Ramos (cell line): ENCODE results near the gene UFC1.

ENCODE experiments used
- in situ Hi-C: fragments of 300-500 bp; cut with MboI; formaldehyde crosslinking; loops from one replicate; pipeline ENCODE4 v1.14.3; 2022; ENCODE audit warnings: low sequenced_read_pairs; ENCODE audit not compliant: unreplicated experiment

Gene UFC1

DNA sequence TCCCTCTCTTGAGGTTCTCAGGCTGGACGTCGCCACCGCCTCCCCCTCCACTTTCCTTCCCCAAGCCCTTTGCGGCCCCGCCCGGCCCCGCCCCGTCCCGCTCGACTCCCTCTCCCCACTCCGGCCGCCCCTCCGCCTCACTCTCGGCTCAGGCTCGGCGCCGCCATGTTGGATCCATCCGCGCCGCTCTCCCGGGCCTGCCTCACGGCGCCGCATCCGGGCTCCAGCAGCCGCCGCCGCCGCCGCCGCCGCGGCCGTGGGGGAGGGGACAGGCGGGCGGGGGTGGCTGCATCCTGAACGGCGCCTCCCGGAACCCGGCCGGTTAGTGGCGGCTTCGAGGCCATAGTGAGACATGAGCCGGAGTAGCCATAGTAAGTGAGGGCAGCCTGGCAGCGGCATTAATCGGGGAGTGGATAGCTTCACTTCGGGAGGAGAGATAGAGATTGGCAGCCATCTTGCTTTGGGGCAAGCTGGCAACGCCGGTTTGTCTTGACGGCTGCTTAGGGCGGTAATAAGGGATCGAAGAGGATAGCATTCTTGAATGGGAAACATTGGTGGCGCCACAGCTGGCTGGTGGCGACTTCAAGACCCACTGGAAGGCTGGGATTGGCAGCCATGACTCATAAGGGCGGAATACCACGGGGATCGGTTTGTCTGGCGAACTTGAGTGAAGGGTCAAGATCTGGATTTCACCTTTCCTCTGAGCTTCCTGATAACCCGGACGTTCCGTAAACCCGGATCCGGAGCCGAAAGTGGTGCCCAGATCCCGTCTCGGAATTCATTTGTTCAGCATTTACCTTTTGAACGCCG, 21.2 kb upstream of the UFC1 start, which contains the start of gene DEDD:
Gene DEDD (minus strand): TSS at position 258 of the 810 bp plus-strand sequence. CDS start 8,205 bp downstream, outside the sequence.
- in situ Hi-C loops = no loop called here

DNA sequence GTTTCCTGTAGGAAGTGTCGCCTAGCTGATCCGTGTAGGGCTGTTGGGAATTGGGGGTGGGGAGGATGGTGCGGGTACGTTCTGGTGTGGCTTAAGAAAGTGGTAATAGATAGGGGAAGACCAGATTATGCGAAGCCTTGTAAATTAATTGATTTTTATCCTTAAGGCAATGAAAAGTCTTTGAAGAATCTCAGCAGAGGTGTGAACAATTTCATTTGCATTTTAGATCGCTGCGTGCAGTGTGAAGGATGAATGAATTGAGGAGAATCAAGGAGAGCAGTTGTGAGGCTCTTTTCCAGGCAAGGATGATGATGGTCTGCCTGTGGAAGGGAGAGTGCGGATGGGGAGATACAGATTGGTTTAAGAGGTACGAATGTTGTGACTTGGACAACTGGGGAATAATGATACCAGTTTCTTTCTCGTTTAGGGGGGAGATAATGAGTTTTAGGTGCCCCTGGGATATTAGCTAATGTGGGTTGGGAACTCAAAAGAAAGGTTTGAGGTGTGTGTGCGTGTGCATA, 20.5 kb upstream of the UFC1 start:
- in situ Hi-C loops = no loop called here

DNA sequence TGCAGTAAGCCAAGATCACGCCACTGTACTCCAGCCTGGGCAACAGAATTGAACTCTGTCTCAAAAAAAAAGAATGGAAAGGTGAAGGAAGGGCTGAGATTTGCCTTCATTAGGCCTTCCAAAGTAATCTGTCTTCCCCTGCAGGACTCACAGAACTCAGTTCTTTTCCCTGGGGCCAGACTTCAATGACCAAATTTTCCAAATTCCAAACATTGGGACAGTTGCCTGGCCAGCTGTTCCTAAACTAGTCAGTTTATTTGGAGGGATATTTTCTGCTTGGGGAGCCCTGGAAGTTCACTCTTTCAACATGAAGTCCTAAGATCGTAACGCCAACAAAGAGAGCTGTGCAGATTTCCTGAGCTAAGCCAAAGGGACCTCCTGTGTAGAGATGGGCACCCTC, 15.9 kb upstream of the UFC1 start:
- in situ Hi-C loops = no loop called here

DNA sequence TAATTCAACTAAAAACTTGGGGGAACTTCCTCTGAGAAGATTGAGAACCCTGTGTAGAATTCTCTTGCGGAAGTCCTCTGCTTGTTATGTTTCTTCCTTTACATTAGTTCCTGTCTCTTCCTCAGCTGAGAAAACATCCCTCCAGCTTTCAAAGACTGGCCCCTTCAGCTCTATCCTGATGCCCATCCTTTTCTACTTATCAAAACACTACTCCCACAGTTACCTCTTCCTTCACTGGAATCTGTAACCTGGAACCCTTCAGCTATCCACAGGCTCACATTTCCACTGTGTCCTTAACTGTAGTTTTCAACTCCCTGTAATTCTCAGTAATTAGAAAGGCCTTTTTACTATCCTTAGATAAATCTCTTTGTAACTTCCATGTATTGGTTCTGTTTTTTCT, 15.3 kb upstream of the UFC1 start:
- in situ Hi-C loops = no loop called here

DNA sequence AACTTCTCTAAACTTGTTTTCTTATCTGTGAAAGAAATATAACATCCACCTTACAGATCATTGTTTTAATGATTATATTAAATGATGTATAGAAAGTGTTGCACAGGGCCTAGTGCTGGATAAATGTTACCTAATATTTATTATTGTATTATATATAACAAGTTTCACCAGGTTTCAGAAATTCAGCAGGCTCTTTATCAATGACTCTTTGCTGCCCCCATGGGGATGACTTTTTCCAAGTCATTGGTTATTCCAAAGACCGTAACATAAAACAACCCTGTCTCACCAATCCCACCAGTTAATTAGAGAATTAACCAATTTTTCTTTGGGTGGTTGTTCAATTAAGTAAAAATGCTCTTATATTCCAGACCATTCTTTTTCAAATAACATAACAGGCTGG, 14.0 kb upstream of the UFC1 start:
- in situ Hi-C loops = no loop called here

DNA sequence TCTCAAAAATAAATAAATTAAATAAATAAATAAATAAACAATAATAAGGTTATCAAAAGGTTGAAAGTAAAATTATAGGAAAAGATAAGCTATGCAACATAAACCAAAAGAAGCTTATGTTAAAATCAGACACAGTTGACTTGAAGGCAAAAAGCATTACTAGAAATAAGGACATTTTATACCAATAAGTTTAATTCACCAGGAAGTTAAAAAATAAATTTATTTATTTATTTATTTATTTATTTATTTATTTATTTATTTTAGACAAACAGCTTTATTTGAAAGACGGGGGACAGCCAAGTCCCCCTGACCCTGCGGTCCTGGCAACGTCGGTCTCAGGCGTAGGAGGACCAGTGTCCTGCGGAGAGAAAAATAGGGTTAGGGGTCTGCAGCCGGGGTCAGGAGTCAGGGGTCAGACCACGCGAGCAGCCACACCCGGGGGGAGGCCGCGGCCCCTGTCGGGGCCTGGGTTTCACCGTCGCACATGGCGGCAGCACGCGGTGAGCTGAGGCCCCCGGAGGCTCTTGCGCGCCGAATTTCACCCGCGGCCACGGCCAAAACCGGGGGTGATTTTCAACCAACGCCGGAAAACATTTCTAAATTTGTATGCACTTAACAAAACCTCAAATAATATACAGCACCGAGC, 12.9 kb upstream of the UFC1 start:
- in situ Hi-C loops = no loop called here

DNA sequence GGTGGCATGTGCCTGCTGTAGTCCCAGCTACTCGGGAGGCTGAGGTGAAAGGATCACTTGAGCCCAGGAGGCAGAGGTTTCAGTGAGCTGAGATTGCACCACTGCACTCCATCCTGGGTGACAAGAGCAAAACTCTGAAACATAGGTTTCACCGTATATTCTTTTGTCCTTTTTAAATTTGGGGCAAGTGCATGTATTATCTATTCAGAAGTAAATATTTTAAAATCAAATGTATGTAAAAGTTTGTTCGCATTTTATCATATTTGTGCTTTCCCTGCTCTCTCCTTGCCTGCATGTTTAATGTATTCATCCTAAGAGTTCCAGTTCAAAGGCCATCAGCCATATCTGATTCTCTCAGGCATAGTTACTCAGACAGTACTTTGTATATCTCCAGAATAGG, 7.9 kb upstream of the UFC1 start:
- in situ Hi-C loops = no loop called here

DNA sequence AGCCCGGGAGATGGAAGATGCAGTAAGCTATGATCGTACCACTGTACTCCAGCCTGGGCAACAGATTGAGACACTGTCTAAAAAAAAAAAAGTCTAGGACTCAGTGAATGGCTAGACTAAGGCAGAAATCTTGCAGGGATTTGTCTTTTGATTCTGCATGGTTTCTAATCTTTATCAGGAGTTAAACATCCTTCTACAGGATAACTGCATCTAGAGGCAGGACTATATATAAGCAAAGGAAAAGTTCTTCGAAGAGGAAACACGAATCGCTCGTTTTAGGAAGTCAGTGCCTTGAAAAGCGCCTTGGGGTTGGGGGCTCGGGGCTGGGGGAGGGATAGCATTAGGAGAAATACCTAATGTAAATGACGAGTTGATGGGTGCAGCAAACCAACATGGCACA, 602 bp upstream of the UFC1 start:
- in situ Hi-C loops = no loop called here

DNA sequence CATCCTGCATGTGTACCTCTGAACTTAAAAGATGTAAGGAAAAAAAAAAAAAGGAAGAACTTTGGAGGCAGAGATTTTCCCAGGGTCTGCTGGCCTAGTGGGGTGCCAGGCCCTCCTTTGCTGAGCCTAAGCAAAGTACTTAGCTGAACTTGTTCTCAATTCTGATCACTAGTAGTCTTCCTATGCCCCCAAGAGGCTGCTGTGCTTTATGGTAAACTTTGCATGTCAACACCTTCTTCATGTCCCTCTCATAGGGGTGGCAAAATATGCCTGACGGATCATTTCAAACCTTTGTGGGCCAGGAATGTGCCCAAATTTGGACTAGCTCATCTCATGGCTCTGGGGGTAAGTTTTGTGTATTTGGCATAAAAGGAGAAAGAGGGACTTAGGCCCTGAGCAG, 4.1 kb downstream of the UFC1 start:
- in situ Hi-C loops = no loop called here

DNA sequence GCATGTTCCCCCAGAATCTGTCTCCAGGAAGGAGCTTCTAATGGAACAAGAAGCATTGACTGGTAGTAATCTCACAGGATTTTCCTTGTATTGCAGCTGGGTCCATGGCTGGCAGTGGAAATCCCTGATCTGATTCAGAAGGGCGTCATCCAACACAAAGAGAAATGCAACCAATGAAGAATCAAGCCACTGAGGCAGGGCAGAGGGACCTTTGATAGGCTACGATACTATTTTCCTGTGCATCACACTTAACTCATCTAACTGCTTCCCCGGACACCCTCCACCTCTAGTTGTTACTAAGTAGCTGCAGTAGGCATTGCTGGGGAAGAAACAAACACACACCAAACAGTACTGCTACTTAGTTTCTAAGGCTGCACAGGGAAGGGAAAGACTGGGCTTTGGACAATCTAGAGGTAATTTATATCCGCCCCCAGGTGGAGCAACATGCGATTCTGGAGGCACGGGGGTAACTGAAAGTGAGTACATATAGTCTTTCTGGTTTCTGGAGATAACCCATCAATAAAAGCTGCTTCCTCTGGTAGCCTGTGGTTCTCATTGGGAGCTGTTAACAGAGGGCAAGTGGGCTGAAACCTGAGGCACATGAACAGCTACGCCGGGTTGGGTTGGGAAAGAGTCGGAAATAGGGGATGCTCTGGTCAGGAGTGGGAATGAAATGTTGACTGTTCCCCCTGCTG, 4.7 kb downstream of the UFC1 start:
- in situ Hi-C loops = no loop called here

DNA sequence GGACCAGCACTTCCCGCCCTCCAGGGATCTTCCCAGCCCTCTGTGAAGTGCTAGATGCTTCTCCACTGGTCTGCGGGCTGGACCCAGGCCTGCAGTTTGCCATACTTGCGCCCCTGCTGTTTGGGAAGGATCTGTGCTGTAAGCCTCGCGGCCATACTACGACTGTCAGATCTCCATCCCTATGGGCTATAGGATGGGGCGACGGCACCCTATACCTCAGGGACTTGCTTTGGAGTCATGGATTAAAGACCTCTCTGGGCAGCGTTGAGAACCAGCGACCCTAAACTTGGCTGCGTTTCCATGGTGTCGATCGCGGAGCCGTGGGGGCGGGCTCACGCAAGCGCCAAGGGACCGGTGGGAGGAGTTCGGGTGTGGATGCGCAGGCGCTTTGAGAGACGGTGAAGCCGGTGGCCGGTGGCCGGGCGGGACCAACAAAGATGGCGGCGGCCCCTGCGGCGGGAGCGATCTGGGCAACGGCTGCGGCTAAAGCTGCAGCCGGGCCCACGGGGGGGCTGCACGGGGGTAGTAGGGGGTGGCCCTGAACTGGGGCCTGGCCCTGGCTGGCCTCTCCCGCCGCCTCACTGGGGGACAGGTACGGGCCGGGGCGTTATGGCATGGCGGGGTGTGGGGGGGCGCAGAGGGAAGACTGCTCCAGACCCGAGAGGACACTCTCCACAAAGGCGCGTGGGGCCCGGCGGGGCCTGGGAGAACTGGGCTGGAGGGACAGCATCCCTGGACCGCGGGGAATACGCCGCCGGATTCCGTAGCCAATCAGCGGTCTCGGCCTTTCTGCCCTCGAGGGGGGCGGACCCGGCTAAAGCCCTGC, 5.5 kb downstream of the UFC1 start, which contains the start of gene USP21:
Gene USP21 (plus strand): TSS at position 414 of the 826 bp plus-strand sequence. CDS start 1,141 bp downstream, outside the sequence.
- in situ Hi-C loops = no loop called here

DNA sequence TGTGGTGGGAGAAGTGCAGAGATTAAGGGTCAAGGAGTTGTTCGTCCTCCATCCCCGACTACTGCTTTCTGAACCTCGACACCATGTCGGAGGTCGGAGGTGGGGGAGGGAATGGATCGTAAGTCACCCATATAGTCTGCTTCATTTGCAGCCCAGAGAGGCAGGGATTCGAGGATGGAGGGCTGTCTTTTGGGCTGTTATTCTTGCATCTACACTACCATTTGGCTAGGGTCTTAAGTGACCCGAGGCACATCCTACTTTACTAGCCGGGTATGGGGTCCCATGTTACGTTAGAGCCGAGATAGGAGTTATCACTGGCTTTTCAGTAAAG, 6.1 kb downstream of the UFC1 start:
- in situ Hi-C loops = no loop called here

DNA sequence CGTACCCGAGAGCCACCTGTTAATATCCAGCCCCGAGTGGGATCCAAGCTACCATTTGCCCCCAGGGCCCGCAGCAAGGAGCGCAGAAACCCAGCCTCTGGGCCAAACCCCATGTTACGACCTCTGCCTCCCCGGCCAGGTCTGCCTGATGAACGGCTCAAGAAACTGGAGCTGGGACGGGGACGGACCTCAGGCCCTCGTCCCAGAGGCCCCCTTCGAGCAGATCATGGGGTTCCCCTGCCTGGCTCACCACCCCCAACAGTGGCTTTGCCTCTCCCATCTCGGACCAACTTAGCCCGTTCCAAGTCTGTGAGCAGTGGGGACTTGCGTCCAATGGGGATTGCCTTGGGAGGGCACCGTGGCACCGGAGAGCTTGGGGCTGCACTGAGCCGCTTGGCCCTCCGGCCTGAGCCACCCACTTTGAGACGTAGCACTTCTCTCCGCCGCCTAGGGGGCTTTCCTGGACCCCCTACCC, 6.9 kb downstream of the UFC1 start:
- in situ Hi-C loops = no loop called here

DNA sequence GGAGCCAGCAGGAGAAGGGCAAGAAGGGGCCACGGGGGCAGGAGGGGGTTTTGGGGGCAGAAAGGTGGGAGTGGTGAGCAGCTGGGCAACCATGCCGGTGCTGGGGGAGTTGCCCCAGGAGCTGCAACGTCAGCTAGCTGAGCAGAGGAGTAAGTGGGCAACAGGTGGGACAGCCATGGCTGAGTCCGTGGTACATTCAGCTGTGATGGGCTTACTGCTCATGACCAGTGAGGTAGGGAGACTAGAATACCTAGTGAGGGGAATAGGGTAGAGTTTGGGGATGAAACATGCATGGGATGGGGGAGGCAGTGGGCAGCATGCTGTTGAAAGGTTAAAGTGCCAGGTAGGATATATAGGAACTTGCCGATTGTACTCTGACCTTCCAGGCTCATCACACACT, 7.9 kb downstream of the UFC1 start:
- in situ Hi-C loops = no loop called here

DNA sequence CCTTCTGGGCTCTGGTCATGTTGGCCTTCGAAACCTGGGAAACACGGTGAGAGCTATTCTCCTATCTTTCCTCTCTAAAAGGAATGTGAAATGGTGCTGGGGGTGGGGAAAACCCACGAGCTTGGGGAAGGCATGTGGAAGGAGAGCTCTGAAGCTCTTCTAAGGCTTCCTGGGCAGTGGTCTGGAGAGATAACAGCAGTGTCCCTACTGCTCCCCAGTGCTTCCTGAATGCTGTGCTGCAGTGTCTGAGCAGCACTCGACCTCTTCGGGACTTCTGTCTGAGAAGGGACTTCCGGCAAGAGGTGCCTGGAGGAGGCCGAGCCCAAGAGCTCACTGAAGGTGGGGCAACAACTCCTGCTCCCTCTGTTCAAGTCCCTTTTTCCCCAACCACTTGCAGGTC, 8.3 kb downstream of the UFC1 start:
- in situ Hi-C loops = no loop called here

DNA sequence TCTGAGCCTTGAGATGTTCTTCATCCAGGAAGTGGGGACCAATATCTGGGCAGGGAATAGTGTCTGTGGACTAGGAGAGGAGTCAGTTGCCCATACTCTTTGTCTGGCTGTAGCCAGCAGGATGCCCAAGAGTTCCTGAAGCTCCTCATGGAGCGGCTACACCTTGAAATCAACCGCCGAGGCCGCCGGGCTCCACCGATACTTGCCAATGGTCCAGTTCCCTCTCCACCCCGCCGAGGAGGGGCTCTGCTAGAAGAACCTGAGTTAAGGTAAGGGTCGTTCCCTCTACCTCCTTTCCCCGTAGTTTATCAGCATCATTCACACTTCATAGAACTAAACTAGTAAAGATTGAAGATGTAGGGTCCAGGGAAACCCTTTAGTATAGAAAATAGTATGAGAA, 9.0 kb downstream of the UFC1 start:
- in situ Hi-C loops = no loop called here

DNA sequence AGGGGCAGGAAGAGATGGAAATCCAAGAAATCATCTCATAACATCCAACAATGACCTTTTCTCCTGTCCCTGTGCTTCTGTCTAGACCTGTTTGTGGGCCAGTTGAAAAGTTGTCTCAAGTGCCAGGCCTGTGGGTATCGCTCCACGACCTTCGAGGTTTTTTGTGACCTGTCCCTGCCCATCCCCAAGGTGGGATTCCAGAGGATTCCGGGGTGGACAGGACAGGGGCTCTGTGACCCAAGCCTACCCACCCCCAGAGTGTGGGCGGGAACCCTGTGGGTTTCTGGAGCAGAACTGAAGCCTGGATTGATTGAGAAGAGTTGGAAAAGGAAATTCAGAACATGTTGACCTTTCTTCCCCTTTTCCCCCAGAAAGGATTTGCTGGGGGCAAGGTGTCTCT, 10.0 kb downstream of the UFC1 start:
- in situ Hi-C loops = no loop called here

DNA sequence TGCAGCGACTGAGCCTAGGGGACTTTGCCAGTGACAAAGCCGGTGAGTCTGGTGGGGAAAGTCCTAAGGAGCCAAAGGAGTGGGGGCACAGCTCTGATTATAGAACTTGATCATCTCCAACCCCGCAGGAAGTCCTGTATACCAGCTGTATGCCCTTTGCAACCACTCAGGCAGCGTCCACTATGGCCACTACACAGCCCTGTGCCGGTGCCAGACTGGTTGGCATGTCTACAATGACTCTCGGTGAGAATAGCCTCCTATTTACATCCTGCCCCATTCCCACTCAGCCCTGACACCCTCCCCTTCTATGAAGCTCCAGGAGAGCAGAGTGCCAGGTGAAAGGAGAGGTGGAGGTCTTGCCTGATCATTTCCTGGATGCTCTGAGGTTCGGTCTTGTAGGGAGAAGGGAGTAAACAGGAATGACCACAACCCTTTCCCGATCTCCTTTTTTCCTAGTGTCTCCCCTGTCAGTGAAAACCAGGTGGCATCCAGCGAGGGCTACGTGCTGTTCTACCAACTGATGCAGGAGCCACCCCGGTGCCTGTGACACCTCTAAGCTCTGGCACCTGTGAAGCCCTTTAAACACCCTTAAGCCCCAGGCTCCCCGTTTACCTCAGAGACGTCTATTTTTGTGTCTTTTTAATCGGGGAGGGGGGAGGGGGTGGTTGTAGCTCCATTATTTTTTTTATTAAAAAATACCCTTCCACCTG, 11.3 kb downstream of the UFC1 start:
- in situ Hi-C loops = no loop called here
